ENCODE data around the gene CNN2. TPM values are rescaled to one million over a fixed set of nuclear protein-coding genes. Genes with fewer than 3 reads are reported as not detected.

The CNN2 gene
- total and polyA plus RNA-seq, 4 donors = 10.1 to 38.4 (median 26.8) TPM

- TF ChIP-seq TAF1 (conservative IDR thresholded peaks at IDR 0.05) = no peak
Measured at GRCh38 chr19:988510-988909, 37.9 kb upstream of the CNN2 start (continued).

- H3K9ac ChIP-seq (ENCODE audit: low read depth in 1 of 2, low read length in 2 of 2) = no peak overlapping the region
- H3K27ac ChIP-seq (ENCODE audit: low read depth in 1 of 2, low read length in 2 of 2) = no peak overlapping the region
- H3K27me3 ChIP-seq (ENCODE audit: control insufficient read depth in 4 of 4, insufficient read depth in 4 of 4, low read length in 3 of 4) = no peaks in the 10 kb centered on the region
- peaks cover 12 to 33% (median 26%) of the 10 kb centered on the region in 4 donors for H3K4me1 ChIP-seq (ENCODE audit: control insufficient read depth in 4 of 4, insufficient read depth in 4 of 4, low read length in 3 of 4)
- H3K36me3 ChIP-seq (ENCODE audit: control insufficient read depth in 4 of 4, insufficient read depth in 3 of 4, low read depth in 1 of 4, low read length in 3 of 4) = peaks cover 0 to 11% (median 6%) of the 10 kb centered on the region in 4 donors
- 93% methylated on average over 25 of the region's 25 CpGs for WGBS
- no peak overlapping the region for H3K4me3 ChIP-seq (ENCODE audit: low read depth in 1 of 3, low read length in 3 of 3)
- TF ChIP-seq MAX (IDR thresholded peaks at IDR 0.05) = no peak
- TF ChIP-seq HNF4A (conservative IDR thresholded peaks at IDR 0.05) = no peak
- TF ChIP-seq EGR1 (IDR thresholded peaks at IDR 0.05; ENCODE audit: low read depth in 2 of 2) = no peak
- no peak for TF ChIP-seq RXRA (IDR thresholded peaks at IDR 0.05)
- no peak for TF ChIP-seq ZBTB33 (IDR thresholded peaks at IDR 0.05)
- TF ChIP-seq FOXA2 (IDR thresholded peaks at IDR 0.05) = no peak
- TF ChIP-seq ATF3 (IDR thresholded peaks at IDR 0.05) = no peak
- no peak for TF ChIP-seq JUND (IDR thresholded peaks at IDR 0.05)
- no peak for TF ChIP-seq GABPA (IDR thresholded peaks at IDR 0.05 in 1 of 2, conservative IDR thresholded peaks at IDR 0.05 in 1 of 2)
- no peak for TF ChIP-seq SP1 (IDR thresholded peaks at IDR 0.05)
- no peak for TF ChIP-seq REST (IDR thresholded peaks at IDR 0.05)
- TF ChIP-seq FOXA1 (IDR thresholded peaks at IDR 0.05) = no peak
- no peak for DNase-seq (ENCODE audit: low spot score)
- H3K9me3 ChIP-seq (ENCODE audit: control insufficient read depth in 4 of 4, low read length in 3 of 4) = no peaks in the 10 kb centered on the region
Measured at GRCh38 chr19:989381-990081, 36.9 kb upstream of the CNN2 start.

GRCh38 chr19:990119-990571, 36.3 kb upstream of the CNN2 start:
- TF ChIP-seq ZBTB33 (IDR thresholded peaks at IDR 0.05) (no peak), MAX (IDR thresholded peaks at IDR 0.05) (no peak), RAD21 (IDR thresholded peaks at IDR 0.05) (no peak), GABPA (IDR thresholded peaks at IDR 0.05 in 1 of 2, conservative IDR thresholded peaks at IDR 0.05 in 1 of 2) (no peak), FOXA2 (IDR thresholded peaks at IDR 0.05) (no peak), ATF3 (IDR thresholded peaks at IDR 0.05) (no peak), NR2F2 (IDR thresholded peaks at IDR 0.05) (no peak), FOXA1 (IDR thresholded peaks at IDR 0.05) (no peak), CTCF (IDR thresholded peaks at IDR 0.05; ENCODE audit: low read depth, low read length, missing input control) (no peak), TAF1 (conservative IDR thresholded peaks at IDR 0.05) (no peak), RXRA (IDR thresholded peaks at IDR 0.05) (no peak), SP1 (IDR thresholded peaks at IDR 0.05) (no peak), HNF4G (IDR thresholded peaks at IDR 0.05) (no peak), JUND (IDR thresholded peaks at IDR 0.05) (no peak), EGR1 (IDR thresholded peaks at IDR 0.05; ENCODE audit: low read depth in 2 of 2) (no peak)
- Histone ChIP-seq H3K27ac (ENCODE audit: low read depth in 1 of 2, low read length in 2 of 2) (no peak overlapping the region), H3K4me3 (ENCODE audit: low read depth in 1 of 3, low read length in 3 of 3) (no peak overlapping the region), H3K9me3 (ENCODE audit: control insufficient read depth in 4 of 4, low read length in 3 of 4) (no peaks in the 10 kb centered on the region), H3K27me3 (ENCODE audit: control insufficient read depth in 4 of 4, insufficient read depth in 4 of 4, low read length in 3 of 4) (no peaks in the 10 kb centered on the region), H3K9ac (ENCODE audit: low read depth in 1 of 2, low read length in 2 of 2) (no peak overlapping the region), H3K36me3 (ENCODE audit: control insufficient read depth in 4 of 4, insufficient read depth in 3 of 4, low read depth in 1 of 4, low read length in 3 of 4) (peaks cover 0 to 11% (median 6%) of the 10 kb centered on the region in 4 donors), H3K4me1 (ENCODE audit: control insufficient read depth in 4 of 4, insufficient read depth in 4 of 4, low read length in 3 of 4) (peaks cover 12 to 33% (median 24%) of the 10 kb centered on the region in 4 donors)
- DNase-seq (ENCODE audit: low spot score) = no peak
- WGBS = 89% methylated on average over 27 of the region's 27 CpGs

All from liver (tissue), 9 donors.